Left ventricle myocardium inferior (tissue), 1 donor: ENCODE data around the gene ABCA4. TPM values are rescaled to one million over a fixed set of nuclear protein-coding genes. Genes with fewer than 3 reads are reported as not detected.

Experiments used
- DNase-seq: peaks from one replicate; pipeline ENCODE4 v3.0.0-alpha.2; 2020
- H3K27ac ChIP-seq: fragments of 200-600 bp; replicated peaks from 2 replicates; pipeline ENCODE4 v1.8.0; 2021
- H3K27me3 ChIP-seq: fragments of 200-600 bp; 2 replicates; pipeline ENCODE4 v1.8.0; 2021; ENCODE audit warnings: low read depth
- H3K36me3 ChIP-seq: fragments of 200-600 bp; 2 replicates; pipeline ENCODE4 v1.8.0; 2021
- H3K4me1 ChIP-seq: fragments of 200-600 bp; 2 replicates; pipeline ENCODE4 v1.8.0; 2021
- H3K4me3 ChIP-seq: fragments of 200-600 bp; 2 replicates; pipeline ENCODE4 v1.8.0; 2021; ENCODE audit warnings: mild to moderate bottlenecking, moderate library complexity
- H3K9me3 ChIP-seq: fragments of 200-600 bp; replicated peaks from 2 replicates; pipeline ENCODE4 v1.8.0; 2021
- CTCF ChIP-seq: fragments of 200-600 bp; IDR thresholded peaks from 2 replicates; pipeline ENCODE4 v1.8.0; 2021; ENCODE audit warnings: antibody characterized with exemption, mild to moderate bottlenecking, borderline replicate concordance
- intact Hi-C: fragments of 100-400 bp; cut with micrococcal nuclease; formaldehyde crosslinking; loops from one replicate; pipeline ENCODE4 v1.11.0; 2022
- total RNA-seq: library from RNA; stranded (reverse); fragmentation: NEBNext Ultra II Directional; extraction: Animal tissue kit (Norgen Biotek cat#: 25700); gene quantifications from one replicate; pipeline ENCODE4 v1.2.1, GENCODE V29; 2021
- donor health status: DM: no; HTN: yes; CAD: no; lungs with severe emphysema.

The ABCA4 gene
- total RNA-seq, 1 donor from 2014 or later: 0.11 TPM

- peaks cover 18% of the 10 kb centered on the region for H3K4me1 ChIP-seq
- no peak overlapping the region for H3K27ac ChIP-seq
- DNase-seq: no peak
- H3K9me3 ChIP-seq: no peaks in the 10 kb centered on the region
- intact Hi-C loops: no loop called here
- no peaks in the 10 kb centered on the region for H3K27me3 ChIP-seq
- no peaks in the 10 kb centered on the region for H3K36me3 ChIP-seq
- H3K4me3 ChIP-seq: no peak overlapping the region
- TF ChIP-seq CTCF: no peak
These were observed 33.8 kb downstream of the ABCA4 start for GRCh38 chr1:94087193-94087592.

- DNase-seq: no peak
- Histone ChIP-seq H3K4me3 (no peak overlapping the region), H3K4me1 (no peaks in the 10 kb centered on the region), H3K27ac (no peak overlapping the region), H3K9me3 (no peaks in the 10 kb centered on the region), H3K27me3 (no peaks in the 10 kb centered on the region), H3K36me3 (no peaks in the 10 kb centered on the region)
- TF ChIP-seq CTCF: no peak
- intact Hi-C loops: no loop called here
These were observed 36.4 kb downstream of the ABCA4 start for GRCh38 chr1:94084547-94084946.

- no peaks in the 10 kb centered on the region for H3K36me3 ChIP-seq
- no peaks in the 10 kb centered on the region for H3K4me1 ChIP-seq
- intact Hi-C loops: no loop called here
- no peaks in the 10 kb centered on the region for H3K27me3 ChIP-seq
- no peak overlapping the region for H3K4me3 ChIP-seq
- no peak overlapping the region for H3K27ac ChIP-seq
- H3K9me3 ChIP-seq: no peaks in the 10 kb centered on the region
- DNase-seq: no peak
- no peak for TF ChIP-seq CTCF
These were observed 36.9 kb downstream of the ABCA4 start for GRCh38 chr1:94084085-94084484.

- Histone ChIP-seq H3K36me3 (no peaks in the 10 kb centered on the region), H3K9me3 (no peaks in the 10 kb centered on the region), H3K4me3 (no peak overlapping the region), H3K27me3 (no peaks in the 10 kb centered on the region), H3K27ac (no peak overlapping the region), H3K4me1 (no peaks in the 10 kb centered on the region)
- intact Hi-C loops: no loop called here
- no peak for TF ChIP-seq CTCF
- no peak for DNase-seq
These were observed 37.3 kb downstream of the ABCA4 start for GRCh38 chr1:94083681-94084080.

GRCh38 chr1:94081566-94082344, 39.2 kb downstream of the ABCA4 start:
- intact Hi-C loops: no loop called here
- Histone ChIP-seq H3K36me3 (no peaks in the 10 kb centered on the region), H3K4me1 (no peaks in the 10 kb centered on the region), H3K4me3 (no peak overlapping the region), H3K9me3 (no peaks in the 10 kb centered on the region), H3K27ac (no peak overlapping the region), H3K27me3 (no peaks in the 10 kb centered on the region)
- no peak for DNase-seq
- TF ChIP-seq CTCF: no peak
